Left hindlimb (tissue), 1 donor: ENCODE data around the gene ZCCHC2.

ENCODE experiments used
- DNase-seq: peaks from one replicate; pipeline ENCODE4 v3.0.0-alpha.2; 2018

ZCCHC2 gene

DNA sequence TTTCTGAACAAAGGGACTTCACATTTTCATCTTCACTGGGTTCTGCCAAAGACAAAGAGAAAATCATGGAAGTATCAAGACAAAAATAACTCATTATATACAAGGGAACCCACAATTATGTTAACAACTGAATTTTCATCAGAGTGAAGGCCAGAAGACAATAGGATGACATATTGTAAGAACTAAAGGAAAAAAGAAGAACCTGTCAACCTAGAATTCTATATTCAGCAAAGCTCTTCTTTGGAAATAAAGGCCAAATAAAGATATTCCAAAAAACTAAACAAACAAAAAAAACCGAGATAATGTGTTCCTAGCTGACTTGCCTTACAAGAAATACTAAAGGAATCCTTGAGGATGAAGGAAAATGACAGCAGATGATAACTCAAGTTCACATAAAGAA lies 10.3 kb upstream of the ZCCHC2 start:
- no peak for DNase-seq

DNA sequence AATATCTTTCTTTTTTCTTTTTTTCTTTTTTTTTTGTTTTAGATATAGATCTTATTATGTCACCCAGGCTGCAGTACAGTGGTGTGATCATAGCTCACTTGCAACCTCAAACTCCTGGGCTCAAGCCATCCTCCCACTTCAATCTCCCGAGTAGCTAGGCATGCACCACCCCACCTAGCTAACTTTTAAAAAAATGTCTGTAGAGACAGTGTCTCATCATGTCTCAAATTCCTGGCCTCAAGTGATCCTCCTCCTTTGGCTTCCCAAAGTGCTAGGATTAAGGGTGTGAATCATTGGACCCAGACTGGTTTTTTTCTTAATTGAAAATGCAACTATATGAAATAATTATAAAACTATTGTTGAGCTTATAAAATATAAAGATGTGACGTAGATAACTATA lies 9.8 kb upstream of the ZCCHC2 start:
- no peak for DNase-seq

DNA sequence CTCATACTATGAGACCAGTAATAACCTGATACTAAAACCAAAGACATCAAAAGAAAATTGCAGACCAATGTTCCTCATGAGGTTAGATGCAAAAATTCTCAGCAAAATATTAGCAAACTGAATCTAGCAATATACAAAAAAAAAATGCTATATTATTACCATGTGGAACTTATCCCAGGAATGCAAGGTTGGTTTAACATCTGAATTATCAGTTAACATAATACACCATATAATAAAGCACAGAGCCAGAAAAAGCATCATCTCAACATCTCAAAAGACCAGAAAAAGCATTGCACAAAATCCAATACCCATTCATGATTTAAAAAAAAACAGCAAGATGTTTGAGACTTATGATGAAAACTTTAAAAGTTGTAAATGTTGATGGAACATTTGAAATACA lies 8.3 kb upstream of the ZCCHC2 start:
- no peak for DNase-seq

DNA sequence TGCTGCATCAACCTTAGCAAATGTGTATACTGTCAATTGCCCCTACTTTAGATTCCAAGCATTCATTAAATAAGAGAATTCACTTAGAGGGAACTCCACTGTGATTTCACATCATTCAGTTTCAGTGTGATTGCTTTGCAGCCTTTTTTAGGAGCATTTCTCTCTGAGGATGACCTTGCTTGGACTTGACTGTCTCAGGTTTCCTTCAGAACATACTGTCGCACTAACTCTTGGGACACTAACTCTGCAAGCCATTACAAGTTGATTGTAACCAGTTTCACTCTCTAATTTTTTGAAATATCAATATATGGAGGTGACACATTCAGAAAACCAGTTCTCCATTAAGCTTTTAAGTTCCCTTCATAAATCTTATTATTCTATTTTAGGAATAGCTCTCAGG lies 6.6 kb upstream of the ZCCHC2 start:
- DNase-seq = no peak

DNA sequence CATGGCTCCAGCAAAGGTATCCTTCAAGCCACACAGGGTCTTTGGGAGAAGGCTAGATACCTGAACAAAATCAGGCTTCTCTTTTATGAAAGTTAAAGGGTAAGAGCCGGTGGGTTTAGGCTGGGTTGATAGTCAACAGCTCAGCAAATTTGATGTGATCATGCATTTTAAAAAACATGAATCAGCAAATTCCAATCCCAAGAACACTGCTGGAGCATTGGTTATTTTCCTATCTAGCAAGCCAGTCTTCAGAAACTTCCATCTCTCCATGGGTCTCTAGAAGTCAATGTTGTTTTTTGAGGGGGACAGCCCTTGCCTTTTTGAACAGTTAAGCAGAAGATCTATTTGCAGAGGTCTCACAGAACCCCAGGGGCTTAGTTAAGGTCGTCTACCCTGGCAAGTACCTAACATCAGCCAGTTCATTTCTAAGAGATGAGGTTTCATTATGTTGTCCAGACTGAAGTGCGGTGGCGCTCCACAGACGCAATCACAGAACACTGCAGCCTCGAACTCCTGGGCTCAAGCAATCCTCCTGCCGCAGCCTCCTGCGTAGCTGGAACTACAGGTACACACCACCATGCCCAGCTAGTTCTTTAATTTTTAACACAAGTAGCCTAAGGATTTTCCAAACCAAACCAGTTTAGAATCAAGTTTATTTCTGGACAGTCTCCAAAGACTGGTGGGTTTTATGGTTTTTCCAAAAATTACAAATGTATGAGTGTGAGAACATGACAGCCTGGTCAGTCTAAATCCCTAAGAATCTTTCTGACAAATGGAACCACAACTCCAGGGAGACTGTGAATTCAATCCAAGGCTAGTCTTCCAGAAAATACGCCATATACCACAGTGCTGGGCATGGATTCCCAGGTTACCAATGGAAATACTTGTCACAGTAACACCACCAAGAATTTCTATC lies 4.1 kb upstream of the ZCCHC2 start:
- no peak for DNase-seq

DNA sequence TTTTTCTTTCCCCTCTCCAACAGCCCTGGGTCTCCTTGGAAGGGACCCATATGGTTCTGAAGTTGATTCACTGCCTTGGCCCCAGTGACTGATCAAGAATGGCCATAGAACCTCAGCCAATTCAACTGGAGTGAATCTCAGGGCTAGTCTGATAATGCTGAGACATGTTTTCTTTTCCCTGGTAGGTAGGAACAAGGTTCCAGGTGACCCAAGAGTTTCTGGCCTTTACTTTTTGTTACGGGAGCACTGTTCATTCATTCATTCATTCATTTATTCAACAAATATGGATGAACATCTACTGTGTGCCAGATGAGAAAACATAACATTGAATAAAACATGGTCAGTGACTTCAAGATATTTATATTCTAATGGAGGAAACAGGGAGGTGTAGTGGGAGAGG lies 3.1 kb upstream of the ZCCHC2 start:
- no peak for DNase-seq

DNA sequence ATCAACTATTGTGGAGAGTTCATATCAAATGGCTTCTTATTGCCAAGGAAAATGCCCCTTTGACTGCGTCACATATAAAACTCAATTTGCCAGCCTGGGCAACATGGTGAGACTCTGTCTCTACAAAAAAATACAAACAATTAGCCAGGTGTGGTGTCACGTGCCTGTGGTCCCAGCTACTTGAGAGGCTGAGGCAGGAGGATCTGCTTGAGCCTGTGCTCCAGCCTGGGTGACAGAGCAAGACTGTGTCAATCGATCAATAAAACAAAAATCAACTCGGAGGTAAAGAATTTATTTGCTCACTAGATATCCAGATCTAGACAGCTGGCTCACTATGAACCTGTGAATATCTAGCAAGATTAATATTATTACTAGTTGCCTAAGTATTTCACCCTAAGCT lies 1.7 kb upstream of the ZCCHC2 start:
- DNase-seq = no peak

DNA sequence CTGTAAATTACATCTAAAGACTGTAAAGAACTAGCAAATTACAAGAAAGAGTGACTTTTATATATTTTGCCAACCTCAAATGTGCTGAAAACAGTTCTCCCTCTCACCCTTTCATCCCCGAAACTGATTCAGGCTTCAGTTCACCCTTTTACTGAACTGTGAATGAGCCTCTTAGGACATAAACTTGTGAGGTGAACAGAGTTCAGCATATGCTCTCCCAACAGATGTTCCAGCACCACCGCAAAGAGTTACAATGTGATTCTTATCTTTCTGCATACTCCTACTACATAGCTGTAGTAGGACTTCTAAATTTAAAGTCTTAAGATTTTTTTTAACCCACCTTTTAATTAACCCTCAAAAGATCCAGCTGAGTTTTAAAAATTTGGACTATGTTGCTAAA lies 1.2 kb upstream of the ZCCHC2 start:
- DNase-seq = no peak

DNA sequence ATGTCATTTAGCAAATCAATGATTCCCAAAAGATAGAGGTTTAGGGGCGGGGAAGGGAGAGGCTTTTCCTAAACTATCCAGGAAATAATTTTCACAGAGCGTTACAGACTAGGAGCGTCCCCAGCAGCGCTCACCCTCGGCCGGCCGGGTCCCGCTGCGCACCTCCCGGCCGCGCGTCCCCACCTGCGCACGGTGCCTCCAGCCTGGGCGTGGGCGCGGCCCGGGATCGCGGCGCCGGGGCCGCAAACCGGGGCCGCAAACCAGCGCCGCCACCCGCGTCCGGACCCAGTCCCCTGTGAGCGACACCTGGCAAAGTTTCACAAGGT lies 684 bp upstream of the ZCCHC2 start:
- DNase-seq = no peak

DNA sequence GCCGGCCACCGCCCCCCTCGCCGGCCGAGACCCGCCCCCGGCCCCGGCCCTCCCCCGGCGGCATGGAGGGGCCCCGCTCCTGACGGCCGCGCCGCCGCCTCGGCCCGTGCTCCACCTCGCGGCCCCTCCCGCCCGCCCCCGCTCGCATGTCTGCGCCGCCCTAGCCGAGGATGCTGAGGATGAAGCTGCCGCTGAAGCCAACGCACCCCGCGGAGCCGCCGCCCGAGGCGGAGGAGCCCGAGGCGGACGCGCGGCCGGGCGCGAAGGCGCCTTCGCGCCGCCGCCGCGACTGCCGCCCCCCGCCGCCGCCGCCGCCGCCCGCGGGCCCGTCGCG lies 397 bp downstream of the ZCCHC2 start:
- DNase-seq = no peak

DNA sequence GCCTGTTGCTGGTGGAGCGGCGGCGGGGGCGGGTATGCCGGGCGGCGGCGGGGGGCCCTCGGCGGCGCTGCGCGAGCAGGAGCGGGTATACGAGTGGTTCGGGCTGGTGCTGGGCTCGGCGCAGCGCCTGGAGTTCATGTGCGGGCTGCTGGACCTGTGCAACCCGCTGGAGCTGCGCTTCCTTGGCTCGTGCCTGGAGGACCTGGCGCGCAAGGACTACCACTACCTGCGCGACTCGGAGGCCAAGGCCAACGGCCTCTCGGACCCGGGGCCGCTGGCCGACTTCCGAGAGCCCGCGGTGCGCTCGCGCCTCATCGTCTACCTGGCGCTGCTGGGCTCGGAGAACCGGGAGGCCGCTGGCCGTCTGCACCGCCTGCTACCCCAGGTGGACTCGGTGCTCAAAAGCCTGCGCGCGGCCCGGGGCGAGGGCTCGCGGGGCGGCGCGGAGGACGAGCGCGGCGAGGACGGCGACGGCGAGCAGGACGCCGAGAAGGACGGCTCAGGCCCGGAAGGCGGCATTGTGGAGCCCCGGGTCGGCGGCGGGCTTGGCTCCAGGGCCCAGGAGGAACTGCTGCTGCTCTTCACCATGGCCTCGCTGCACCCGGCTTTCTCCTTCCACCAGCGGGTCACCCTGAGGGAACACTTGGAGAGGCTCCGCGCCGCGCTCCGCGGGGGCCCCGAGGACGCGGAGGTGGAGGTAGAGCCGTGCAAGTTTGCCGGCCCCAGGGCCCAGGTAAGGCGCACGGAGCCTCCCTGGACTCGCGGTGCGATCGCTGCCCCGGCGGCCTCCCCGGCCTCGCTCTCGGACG lies 1.0 kb downstream of the ZCCHC2 start:
- DNase-seq = peak; percentile 71

DNA sequence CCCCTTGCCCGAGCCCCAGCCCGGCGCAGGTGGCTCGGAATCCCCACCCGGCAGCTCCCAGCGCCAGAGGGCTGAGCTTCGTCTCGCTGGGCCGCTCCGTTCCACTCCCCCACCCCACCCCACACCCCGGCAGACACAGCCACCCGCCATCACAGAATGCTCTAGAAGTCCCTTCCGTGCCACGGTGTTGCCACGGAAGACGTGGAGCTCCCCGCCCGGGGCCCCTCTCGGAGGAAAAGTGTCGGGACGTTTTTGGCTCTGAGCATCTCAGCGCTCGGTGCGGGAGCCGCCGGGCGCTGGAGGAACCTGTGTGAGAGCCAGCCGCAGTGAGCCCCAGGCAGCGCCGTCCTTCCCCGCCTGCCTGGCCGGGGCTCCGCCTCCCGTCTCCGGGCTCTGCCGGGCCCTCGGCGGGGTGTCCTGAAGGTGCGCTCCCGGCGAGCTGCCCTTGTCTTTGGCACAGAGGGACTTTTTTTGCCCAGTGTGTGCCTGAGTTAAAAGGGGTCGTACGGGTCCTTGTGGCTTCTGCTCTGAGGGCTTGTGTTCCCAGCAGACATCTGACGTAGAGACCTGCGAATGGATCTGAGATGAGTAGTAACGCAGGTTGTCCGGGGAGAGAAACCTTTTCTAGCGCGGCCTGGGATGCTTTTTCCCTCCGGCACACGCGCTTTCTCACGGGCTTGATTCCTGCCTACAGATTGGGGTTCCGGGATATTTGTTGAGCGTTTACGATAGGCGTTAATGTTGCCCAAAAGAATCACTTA lies 1.8 kb downstream of the ZCCHC2 start:
- peak; percentile 60 for DNase-seq

DNA sequence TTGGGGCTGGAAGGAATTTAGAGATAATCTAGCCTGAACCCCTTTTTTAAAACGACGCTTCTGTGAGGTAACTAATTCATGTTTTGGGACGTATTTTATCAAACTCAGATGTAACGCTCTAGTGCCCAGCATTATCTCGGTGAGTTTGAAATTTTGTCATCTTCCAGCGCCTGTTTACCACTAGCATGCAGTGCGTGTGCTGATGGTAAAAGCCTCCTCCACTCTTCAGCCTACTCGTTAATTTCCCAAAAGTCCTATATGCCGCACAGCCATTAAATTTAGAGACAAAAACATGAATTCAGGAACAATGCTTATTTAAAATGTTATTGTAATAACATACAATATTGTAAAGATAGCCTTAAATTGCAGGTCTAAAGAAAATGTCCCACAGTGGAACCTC lies 2.8 kb downstream of the ZCCHC2 start:
- no peak for DNase-seq

DNA sequence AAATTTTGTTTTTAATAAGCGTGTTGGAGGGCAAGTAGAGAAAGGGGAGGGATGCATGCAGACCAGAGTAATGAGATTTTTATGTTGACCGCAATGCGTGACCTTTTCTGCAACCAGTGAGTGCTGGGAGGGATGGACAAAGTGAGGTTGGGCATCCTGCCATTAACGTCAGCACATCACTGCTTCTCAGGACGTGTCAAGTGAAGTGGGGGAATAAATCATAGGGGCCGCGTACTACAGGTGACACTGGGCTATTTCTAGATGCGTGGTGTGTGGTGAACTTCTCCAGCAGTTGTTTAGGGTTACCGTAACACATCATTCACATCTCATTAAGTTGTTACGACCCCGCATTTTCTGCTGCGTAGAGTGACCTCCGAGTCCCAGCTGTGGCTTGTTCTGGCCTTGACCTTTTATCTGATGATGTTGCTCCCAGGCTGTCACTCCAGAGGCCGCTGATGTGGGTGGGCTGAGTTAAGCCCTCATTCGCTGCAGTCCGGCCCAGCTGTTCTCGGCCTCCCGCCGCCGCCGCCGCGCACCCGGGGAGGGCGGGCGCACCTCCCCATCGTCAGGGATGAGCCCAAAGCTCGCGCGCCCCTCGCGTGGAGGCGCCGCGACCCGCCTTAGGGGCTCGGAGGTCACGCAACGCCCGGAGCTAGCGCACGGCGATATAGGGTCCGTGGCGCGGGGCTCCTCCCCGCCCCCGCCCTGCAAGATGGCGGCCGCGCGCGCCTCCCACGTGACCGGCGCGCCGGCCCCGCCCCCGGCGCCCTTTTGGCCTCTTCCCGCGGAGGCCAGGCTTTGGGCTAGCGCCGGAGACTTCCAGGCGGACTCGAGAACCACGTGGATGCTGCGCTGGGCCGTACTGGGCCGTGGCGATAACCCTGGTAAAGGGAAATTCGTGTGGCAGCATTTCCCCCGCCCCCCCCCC lies 3.5 kb downstream of the ZCCHC2 start:
- peak; percentile 85 for DNase-seq

DNA sequence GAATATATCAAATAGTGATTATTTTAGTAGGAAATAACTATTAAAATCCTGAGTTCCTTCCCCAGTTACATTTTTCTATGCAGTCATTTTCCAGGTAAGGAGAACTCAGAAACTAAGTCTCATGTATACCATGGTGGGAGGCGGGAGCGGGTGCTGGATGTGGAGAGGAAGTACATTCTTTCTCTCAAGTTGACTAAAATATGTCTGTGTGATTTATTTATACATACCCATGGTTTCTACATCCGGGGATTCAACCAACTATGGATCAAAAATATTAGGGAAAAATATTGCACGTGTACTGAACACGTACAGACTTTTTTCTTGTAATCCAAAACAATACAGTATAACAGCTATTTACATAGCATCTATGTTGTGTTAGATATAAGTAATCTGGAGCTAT lies 6.8 kb downstream of the ZCCHC2 start:
- DNase-seq = no peak

DNA sequence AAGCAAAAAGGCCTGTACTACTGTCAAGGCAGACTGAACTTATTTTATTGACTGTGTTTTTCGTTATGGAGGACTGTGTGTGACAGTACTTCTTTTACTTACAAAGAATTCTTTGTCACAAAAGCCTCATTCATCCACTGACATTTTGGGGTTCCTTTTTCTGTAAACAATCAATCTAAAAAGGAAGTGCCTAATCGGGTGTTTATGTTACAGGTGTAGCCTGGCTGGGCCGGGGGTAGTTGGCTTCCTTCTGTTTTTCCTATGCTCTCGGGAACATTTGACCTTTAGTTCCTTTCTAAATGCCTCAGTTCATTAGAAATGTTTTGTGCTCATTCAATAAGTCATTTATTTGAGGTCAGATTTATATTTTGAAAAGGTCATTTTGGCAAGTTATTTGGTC lies 8.3 kb downstream of the ZCCHC2 start:
- no peak for DNase-seq

DNA sequence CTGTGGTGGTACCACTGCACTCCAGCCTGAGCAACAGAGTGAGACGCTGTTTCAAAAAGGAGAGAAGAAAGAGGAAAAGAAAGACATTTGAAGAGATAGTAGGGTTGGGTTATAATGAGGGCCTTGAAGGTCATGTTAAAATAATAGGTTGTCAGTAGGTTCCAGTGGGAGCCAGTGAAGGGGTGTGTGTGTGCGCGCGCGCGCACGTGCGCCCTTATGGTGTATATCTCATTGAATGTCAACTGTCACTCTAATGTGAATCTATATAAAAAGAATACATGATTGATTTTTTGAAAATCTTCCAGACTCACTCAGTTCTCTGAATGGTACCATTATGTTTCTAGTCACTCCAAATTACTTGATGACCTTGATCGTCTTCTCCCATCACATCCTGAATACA lies 9.1 kb downstream of the ZCCHC2 start:
- no peak for DNase-seq

DNA sequence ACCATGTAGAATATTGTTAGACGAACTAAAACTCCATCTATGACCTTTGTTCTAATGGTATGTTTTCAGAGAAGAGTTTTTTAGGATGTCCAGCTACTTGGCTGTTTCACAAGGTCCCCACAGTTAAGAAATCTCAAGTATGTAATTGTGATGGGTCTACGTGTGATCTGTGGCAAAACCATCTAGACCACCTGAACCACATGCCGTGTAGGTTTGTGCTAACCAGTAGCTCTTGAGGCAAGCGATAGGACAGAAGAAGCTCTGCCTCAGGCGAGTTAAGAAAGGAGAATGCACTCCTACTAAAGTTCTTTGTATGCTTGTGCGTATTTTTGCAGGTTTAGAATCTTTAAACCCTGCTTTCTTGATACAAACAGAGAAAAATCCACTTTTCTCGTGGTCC lies 13.2 kb downstream of the ZCCHC2 start:
- no peak for DNase-seq

DNA sequence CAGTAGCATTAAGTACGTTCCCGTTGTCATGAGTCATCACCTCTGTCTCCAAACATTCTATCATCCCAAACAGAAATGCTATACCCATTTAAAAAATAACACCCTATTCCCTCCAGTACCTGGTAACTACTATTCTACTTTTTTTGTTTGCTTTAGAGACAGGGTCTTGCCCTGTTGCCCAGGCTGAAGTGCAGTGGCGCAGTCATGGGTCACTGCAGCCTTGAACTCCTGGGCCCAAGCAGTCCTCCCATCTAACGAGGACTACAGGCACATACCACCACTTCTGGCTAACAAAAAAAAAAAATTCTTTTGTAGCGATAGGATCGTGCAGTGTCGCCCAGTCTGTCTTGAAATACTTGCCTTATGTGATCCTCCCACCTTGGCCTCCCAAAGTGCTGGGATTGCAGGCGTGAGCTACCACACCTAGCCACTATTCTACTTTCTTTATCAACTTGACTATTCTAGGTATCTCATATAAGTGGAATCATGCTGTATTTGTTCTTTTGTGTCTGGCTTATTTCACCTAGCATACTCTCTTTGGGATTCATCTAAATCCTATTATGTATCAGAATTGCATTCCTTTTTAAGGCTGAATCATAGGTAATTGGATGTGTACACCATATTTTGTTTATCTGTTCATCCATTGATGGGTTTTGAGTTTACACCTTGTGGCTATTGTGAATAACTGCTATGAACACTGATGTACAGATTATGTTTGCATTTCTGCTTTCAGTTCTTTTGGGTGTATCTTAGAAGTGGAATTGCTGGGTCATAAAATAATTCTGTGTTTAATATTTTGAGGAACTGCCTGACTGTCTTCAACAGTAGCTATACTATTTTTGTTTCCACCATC lies 14.4 kb downstream of the ZCCHC2 start:
- no peak for DNase-seq

DNA sequence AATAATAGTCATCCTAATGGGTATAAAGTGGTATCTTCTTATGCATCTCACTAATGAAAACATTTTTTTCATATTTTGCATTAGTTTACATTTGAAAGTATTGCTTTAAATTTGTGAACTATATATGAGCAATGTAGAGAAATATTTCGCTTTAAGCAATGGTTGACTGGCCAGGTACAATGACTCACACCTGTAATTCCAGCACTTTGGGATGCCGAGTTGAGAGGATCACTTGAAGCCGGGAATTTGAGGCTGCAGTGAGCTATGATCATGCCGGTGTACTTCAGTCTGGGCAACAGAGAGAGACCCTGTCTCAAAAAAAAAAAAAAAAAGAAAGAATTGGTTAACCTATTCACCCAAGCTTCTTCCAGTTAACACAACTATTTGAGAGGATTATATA lies 15.1 kb downstream of the ZCCHC2 start:
- DNase-seq = no peak

DNA sequence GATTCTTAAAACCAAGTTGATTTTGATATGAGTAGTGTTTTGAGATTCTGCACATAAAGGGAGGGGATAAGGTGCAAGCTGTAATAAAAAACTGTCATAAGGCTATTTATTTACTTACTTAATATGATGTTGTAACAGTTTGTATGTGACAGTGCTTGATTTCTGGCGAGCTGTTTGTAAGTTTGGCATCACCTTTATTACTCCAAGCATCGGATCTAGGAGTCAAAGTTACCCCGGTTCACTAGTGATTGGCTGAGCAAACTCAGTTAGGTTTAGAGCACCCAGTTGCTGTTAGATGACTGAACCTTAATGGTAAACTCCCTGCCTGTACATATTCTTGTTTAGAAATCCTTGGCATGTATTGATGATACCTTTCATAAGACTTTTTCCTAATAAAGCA lies 16.1 kb downstream of the ZCCHC2 start:
- DNase-seq = no peak
